ENCODE data around the gene BAHCC1.

BAHCC1 gene

DNA sequence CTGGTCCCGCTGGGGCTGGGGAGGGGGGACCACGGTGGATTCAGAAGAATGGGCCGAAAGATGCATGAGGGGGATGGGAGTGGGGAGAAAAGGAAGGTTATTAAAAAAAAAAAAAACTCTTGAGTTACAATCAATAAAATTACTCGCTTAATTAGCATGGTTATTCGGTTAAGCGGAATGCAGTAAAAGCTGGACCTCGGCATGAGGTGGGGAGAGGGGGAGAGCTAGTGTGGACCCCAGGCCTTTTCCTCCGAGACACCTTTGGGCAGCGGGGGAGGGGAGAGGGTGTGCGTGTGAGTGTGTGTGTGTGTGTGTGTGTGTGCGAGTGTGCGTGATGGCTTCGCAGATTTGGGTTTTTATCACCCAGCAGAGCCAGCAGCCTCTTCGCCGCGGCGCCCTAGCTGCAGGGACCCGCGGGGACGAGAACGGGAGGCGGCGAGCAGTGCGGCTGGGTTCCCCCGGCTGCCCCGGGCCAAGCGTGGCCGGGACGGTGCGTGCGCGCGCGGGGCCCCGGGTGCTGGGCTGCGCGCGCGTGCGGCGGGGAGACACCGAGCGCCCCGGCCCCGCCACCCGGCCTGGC, 3.7 kb downstream of the BAHCC1 start:
- DNase-seq, result no peak

DNA sequence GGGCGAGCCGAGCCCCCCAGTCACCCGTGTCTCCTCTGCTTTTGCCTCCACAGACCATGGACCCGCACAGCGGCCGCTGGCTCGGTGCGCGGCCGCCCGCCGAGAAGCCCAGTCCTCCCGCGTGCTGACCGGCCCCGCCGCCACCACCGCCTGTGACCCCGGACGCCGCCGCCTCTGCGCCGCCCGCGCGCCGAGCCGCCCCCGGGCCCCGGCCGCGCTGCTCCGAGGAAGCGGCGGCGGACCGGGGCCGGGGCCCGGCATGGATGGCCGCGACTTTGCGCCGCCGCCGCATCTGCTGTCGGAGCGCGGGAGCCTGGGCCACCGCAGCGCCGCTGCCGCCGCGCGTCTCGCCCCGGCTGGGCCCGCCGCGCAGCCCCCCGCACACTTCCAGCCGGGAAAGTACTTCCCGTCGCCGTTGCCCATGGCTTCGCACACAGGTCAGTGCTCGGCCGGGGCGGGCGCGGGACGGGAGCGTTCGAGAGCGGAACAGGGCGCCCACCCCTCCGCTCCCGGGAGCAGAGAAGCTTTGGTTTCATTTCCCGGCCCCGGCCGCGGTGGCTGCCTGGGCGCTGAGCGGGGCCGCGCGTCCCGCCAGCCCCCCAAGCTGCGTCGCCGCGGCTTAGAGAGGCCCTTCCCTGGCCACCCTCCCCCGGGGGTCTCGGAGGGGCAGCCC, 4.4 kb downstream of the BAHCC1 start:
- no peak for DNase-seq

DNA sequence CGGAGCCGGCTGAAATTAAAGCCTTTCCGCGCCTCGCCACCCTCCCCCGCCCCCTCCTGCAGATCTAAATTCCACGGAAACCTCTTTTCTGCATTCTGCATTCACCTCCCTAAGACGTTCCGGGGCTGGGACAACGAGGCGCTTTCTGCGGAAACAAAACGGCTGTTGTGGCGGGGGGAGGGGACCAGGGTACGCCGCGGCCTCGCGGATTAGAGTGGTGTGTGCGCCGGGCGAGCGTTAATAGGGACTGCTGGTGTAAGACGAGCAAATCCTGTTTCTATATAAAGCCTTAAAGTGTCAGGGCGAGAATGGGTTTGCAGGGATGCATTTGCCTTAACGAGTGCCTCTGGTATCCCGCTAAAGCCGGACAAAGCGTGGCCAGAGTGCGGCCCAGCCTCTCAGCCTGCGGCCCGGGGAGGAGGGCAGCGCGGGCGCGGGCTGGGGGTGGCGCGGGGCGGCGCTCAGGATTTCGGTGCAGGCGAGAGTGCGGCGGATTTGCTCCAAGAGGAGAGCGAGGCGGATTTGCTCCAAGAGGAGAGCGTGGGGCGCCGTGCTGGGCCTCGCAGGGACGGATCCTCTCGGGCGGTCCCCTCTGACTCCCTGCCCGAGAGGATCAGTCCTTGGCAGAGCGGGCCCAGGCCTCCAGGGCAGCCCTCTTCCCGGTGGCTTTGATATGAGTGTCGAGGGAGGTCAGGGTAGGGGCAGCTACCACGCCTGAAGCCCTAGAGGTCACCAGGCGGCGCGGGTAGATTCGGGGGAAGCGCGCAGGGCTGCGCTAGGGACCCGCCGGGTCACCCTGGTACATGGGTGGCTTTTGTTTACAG, 5.1 kb downstream of the BAHCC1 start:
- no peak for DNase-seq

DNA sequence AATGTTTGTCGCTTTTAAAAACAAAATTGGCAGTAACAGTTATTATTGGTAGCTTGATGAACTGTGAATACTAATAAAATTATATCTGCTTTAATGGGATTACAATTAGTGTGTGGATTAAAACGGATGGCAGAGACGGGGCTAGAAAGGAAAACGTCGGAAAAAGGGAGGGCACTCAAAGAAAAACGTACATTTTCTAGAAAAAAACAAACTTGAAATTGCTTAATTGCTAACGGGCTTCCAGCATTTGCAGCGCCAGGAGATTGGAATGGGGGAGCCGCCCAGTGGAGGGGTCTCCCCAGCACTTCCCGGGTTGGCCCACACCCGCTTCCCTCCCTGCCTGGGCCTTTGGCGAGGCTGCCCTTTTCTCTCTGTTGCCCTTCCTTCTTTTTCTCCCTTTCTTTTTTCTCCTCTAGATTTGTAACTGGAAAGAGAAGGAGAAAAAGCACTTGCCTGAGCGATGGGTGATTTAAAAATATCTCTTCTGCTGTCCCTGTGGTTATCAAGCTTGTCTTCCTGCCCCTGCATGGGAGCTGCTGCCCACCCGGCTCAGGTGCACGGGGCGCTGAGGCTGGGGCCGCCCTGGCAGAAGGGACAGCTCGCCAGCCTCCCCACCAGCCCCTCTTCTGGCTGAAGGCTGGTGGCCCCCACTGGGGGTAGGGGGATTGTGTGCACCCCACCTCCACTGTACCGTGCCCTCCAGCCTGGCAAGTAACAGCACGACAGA, 5.9 kb downstream of the BAHCC1 start:
- no peak for DNase-seq

GRCh38 chr17:81401723-81402529, 6.7 kb downstream of the BAHCC1 start:
- no peak for DNase-seq

- DNase-seq, result no peak
These were observed 7.3 kb downstream of the BAHCC1 start for GRCh38 chr17:81402530-81402941.

- no peak for DNase-seq
These were observed 7.8 kb downstream of the BAHCC1 start for GRCh38 chr17:81402981-81403467.

- no peak for DNase-seq
These were observed 8.6 kb downstream of the BAHCC1 start for GRCh38 chr17:81403671-81404534.

- no peak for DNase-seq
These were observed 9.4 kb downstream of the BAHCC1 start for GRCh38 chr17:81404558-81405165.

- DNase-seq, result no peak
These were observed 10.2 kb downstream of the BAHCC1 start for GRCh38 chr17:81405411-81405872.

GRCh38 chr17:81406117-81406953, 11.1 kb downstream of the BAHCC1 start:
- no peak for DNase-seq

GRCh38 chr17:81408049-81408448, 12.8 kb downstream of the BAHCC1 start:
- DNase-seq, result no peak

- DNase-seq, result no peak
These were observed 14.1 kb downstream of the BAHCC1 start for GRCh38 chr17:81409190-81409935.

DNA sequence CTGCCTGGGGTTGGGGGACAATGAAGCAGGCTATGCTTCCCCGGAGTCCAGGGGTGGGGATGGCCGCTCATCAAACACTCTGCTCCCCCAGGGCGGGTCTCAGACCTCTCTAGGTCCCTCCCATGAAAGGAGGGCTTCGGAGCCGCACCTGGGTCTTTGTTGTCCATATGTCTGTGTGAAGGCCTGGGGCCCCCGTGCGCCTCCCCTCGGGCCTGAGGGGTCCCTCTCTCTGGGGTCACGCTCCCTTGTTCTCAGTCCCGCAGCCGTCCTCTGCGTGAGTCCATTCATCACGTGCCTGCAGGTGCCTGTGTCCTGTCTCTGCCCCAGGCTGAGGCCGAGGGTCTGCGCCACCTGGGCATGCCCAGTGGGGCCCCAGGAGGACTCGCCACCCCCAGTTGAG, 15.6 kb downstream of the BAHCC1 start:
- DNase-seq, result no peak

- no peak for DNase-seq
These were observed 16.0 kb downstream of the BAHCC1 start for GRCh38 chr17:81411305-81411704.

DNA sequence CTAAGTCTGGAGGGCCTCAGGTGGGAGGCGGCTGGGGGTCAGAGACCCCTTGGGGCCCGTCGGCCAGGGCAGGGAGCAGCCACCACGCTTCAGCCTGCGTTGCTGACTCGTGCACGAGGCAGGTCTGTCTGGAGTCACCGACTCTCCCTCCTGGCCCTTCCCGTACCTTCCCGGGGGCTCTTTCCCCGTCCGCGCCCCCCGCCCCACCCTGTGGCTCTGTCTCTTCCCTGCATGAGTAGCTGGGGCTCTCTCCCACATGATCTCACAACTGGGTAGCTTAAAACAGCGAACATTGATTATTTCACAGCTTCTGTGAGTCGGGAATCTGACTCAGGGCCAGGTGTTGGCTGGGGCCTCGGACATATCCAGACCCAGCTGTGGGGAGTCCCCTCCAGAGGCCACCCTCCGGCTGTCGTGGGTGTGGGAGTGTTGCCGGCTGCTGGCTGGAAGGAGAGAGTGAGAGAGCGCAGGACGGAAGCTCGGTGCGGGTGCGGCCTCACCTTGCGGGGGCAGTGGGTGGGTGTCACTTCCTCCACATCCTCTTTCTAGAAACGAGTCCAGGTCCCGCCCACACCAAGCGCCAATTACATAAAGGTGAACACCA, 17.3 kb downstream of the BAHCC1 start:
- DNase-seq, result no peak

GRCh38 chr17:81413497-81414135, 18.4 kb downstream of the BAHCC1 start:
- DNase-seq, result no peak
